HEK293 (cell line): ENCODE results near the gene PPDPF.

Experiments used
- CTCF ChIA-PET: fragments of 350-600 bp; formaldehyde crosslinking; extraction: SDS; loops from one replicate; lab custom pipeline; 2021; ENCODE audit warnings: antibody characterized with exemption; lab: Yijun Ruan, JAX
- POLR2A ChIA-PET: fragments of 300-600 bp; formaldehyde crosslinking; extraction: SDS; loops from one replicate; lab custom pipeline; 2020; ENCODE audit warnings: antibody characterized with exemption, inconsistent platforms; lab: Yijun Ruan, JAX
- H3K27ac ChIP-seq: fragments of 200-500 bp; sonication (Bioruptor generic); 2 replicates; pipeline ENCODE4 v1.5.1; 2014; ENCODE audit warnings: low read depth, low read length, control low read depth, inconsistent platforms; ENCODE audit errors: extremely low read depth
- H3K36me3 ChIP-seq, 2 experiments: fragments of 200-500 bp in 1 of 2; sonication (Bioruptor generic) in 1 of 2; 1 replicate in 1 of 2; 2 replicates in 1 of 2; pipeline ENCODE4 v1.5.1; 2014 to 2017; ENCODE audit warnings: inconsistent platforms in 2 of 2, low read length in 2 of 2; ENCODE audit not compliant: control insufficient read depth in 2 of 2, insufficient read depth in 1 of 2
- H3K4me1 ChIP-seq: fragments of 200-500 bp; sonication (Bioruptor generic); 2 replicates; pipeline ENCODE4 v1.5.1; 2014; ENCODE audit warnings: mild to moderate bottlenecking, low read length, inconsistent platforms; ENCODE audit not compliant: control insufficient read depth, insufficient read depth
- H3K4me3 ChIP-seq: 2 replicates; pipeline ENCODE4 v1.5.1; 2011; ENCODE audit warnings: low read depth, mild to moderate bottlenecking, control low read depth, low read length, moderate library complexity
- H3K9me3 ChIP-seq: fragments of 200-500 bp; sonication (Bioruptor generic); 2 replicates; pipeline ENCODE4 v1.5.1; 2014; ENCODE audit warnings: low read depth, low read length, inconsistent platforms; ENCODE audit not compliant: control insufficient read depth, insufficient read depth
- KLF16 ChIP-seq: fragments of 450-650 bp; formaldehyde crosslinking; IDR thresholded peaks from 2 replicates; pipeline ENCODE4 v1.5.1; 2017; ENCODE audit warnings: missing biosample characterization, missing genetic modification characterization
- MYNN ChIP-seq: fragments of 450-650 bp; formaldehyde crosslinking; IDR thresholded peaks from 2 replicates; pipeline ENCODE4 v1.5.1; 2016; ENCODE audit warnings: missing biosample characterization, missing genetic modification characterization, borderline replicate concordance
- RBAK ChIP-seq: fragments of 450-650 bp; formaldehyde crosslinking; IDR thresholded peaks from 2 replicates; pipeline ENCODE4 v1.5.1; 2016; ENCODE audit warnings: missing biosample characterization, missing genetic modification characterization
- SP7 ChIP-seq: fragments of 450-650 bp; formaldehyde crosslinking; IDR thresholded peaks from 2 replicates; pipeline ENCODE4 v1.5.1; 2016; ENCODE audit warnings: missing biosample characterization, missing genetic modification characterization
- ZFP69B ChIP-seq: fragments of 450-650 bp; formaldehyde crosslinking; IDR thresholded peaks from 2 replicates; pipeline ENCODE4 v1.5.1; 2016; ENCODE audit warnings: missing biosample characterization, missing genetic modification characterization
- ZNF169 ChIP-seq: fragments of 450-650 bp; formaldehyde crosslinking; IDR thresholded peaks from 2 replicates; pipeline ENCODE4 v1.5.1; 2016; ENCODE audit warnings: missing biosample characterization, missing genetic modification characterization
- ZNF184 ChIP-seq: fragments of 450-650 bp; IDR thresholded peaks from 2 replicates; pipeline ENCODE4 v1.5.1; 2018; ENCODE audit warnings: missing biosample characterization, mild to moderate bottlenecking, missing genetic modification characterization
- ZNF560 ChIP-seq: fragments of 450-650 bp; formaldehyde crosslinking; IDR thresholded peaks from 2 replicates; pipeline ENCODE4 v1.5.1; 2017; ENCODE audit warnings: missing biosample characterization, missing genetic modification characterization, borderline replicate concordance
- ZNF664 ChIP-seq: fragments of 450-650 bp; formaldehyde crosslinking; IDR thresholded peaks from 2 replicates; pipeline ENCODE4 v1.5.1; 2016; ENCODE audit warnings: missing biosample characterization, missing genetic modification characterization
- TF ChIP-seq, protein P1 (sequence below): fragments of 450-650 bp; formaldehyde crosslinking; IDR thresholded peaks from 2 replicates; pipeline ENCODE4 v1.5.1; 2016; ENCODE audit warnings: missing biosample characterization, missing genetic modification characterization
- TF ChIP-seq, protein P2 (sequence below): fragments of 450-650 bp; formaldehyde crosslinking; IDR thresholded peaks from 2 replicates; pipeline ENCODE4 v1.5.1; 2016; ENCODE audit warnings: missing biosample characterization, missing genetic modification characterization
- TF ChIP-seq, protein P3 (sequence below): fragments of 450-650 bp; formaldehyde crosslinking; IDR thresholded peaks from 2 replicates; pipeline ENCODE4 v1.5.1; 2016; ENCODE audit warnings: missing biosample characterization, missing genetic modification characterization
- TF ChIP-seq, protein P4 (sequence below): fragments of 450-650 bp; formaldehyde crosslinking; IDR thresholded peaks from 2 replicates; pipeline ENCODE4 v1.5.1; 2017; ENCODE audit warnings: missing biosample characterization, missing genetic modification characterization
- TF ChIP-seq, protein P5 (sequence below): fragments of 450-650 bp; formaldehyde crosslinking; IDR thresholded peaks from 2 replicates; pipeline ENCODE4 v1.5.1; 2016; ENCODE audit warnings: missing biosample characterization, missing genetic modification characterization
- TF ChIP-seq, protein P6 (sequence below): fragments of 450-650 bp; formaldehyde crosslinking; IDR thresholded peaks from 2 replicates; pipeline ENCODE4 v1.5.1; 2016; ENCODE audit warnings: missing biosample characterization, missing genetic modification characterization, low read depth

The PPDPF gene

DNA sequence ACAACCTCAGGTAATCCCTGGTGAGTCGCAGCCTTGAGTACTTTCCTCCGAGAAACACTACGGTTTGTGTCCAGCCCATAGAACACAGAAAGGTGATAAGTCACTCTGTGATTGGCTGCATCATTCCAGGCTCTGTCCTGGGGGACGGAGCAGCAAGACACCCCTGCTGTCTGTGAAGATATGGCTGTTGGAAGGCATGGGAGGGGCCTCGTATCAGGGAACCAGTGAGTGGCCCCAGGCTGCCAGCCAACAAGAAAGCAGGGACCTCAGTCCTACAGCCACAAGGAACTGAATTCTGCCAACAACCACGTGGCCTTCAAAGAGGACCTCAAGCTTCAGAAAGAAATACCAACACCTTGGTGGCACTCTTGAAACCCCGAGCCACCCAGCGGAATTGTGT lies 15.3 kb upstream of the PPDPF start:
- CTCF ChIA-PET = no interaction called here

DNA sequence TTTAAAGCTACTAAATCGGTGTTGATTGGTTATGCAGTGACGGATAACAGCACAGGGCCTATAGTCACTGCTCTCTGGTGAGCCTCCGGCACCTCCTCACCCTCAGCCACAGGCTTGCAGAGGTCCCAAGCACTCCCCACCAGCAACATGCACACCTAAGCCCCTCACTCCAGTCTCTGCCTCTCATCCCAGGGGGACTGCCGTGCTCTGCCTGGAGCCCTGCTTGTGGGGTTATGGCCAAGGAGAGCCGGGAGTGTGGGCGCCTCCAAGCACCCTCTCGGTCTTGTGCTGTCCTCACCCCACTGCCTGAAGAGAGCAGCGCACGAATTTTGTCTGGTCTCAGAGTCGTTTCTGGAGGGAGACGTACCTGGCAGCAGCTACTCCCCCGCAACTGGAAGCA lies 14.8 kb upstream of the PPDPF start:
- CTCF ChIA-PET = no interaction called here
- POLR2A ChIA-PET = no interaction called here
- H3K4me1 ChIP-seq = no peaks in the 10 kb centered on the region
- H3K9me3 ChIP-seq = no peaks in the 10 kb centered on the region
- H3K36me3 ChIP-seq = no peaks in the 10 kb centered on the region
- TF ChIP-seq, protein P1, sequence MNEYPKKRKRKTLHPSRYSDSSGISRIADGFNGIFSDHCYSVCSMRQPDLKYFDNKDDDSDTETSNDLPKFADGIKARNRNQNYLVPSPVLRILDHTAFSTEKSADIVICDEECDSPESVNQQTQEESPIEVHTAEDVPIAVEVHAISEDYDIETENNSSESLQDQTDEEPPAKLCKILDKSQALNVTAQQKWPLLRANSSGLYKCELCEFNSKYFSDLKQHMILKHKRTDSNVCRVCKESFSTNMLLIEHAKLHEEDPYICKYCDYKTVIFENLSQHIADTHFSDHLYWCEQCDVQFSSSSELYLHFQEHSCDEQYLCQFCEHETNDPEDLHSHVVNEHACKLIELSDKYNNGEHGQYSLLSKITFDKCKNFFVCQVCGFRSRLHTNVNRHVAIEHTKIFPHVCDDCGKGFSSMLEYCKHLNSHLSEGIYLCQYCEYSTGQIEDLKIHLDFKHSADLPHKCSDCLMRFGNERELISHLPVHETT (tag by site-specific recombination) = no peak
- TF ChIP-seq MYNN (tag by site-specific recombination) = no peak
- no peak overlapping the region for H3K27ac ChIP-seq
- H3K4me3 ChIP-seq = no peak overlapping the region

More for the DNA sequence above, 15.3 kb upstream of the PPDPF start:
- Histone ChIP-seq H3K4me1 (no peaks in the 10 kb centered on the region), H3K4me3 (no peak overlapping the region), H3K9me3 (no peaks in the 10 kb centered on the region), H3K36me3 (no peaks in the 10 kb centered on the region), H3K27ac (no peak overlapping the region)
- POLR2A ChIA-PET = no interaction called here
- TF ChIP-seq KLF16 (tag by site-specific recombination) (no peak), RBAK (no peak), ZNF560 (tag by site-specific recombination) (no peak), ZFP69B (tag by site-specific recombination) (no peak), ZNF169 (tag by site-specific recombination) (no peak), ZNF184 (tag by site-specific recombination) (no peak), SP7 (tag by site-specific recombination) (no peak), ZNF664 (tag by site-specific recombination) (no peak)
- TF ChIP-seq, protein P2, sequence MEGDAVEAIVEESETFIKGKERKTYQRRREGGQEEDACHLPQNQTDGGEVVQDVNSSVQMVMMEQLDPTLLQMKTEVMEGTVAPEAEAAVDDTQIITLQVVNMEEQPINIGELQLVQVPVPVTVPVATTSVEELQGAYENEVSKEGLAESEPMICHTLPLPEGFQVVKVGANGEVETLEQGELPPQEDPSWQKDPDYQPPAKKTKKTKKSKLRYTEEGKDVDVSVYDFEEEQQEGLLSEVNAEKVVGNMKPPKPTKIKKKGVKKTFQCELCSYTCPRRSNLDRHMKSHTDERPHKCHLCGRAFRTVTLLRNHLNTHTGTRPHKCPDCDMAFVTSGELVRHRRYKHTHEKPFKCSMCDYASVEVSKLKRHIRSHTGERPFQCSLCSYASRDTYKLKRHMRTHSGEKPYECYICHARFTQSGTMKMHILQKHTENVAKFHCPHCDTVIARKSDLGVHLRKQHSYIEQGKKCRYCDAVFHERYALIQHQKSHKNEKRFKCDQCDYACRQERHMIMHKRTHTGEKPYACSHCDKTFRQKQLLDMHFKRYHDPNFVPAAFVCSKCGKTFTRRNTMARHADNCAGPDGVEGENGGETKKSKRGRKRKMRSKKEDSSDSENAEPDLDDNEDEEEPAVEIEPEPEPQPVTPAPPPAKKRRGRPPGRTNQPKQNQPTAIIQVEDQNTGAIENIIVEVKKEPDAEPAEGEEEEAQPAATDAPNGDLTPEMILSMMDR (tag by site-specific recombination) = no peak
- TF ChIP-seq, protein P3, sequence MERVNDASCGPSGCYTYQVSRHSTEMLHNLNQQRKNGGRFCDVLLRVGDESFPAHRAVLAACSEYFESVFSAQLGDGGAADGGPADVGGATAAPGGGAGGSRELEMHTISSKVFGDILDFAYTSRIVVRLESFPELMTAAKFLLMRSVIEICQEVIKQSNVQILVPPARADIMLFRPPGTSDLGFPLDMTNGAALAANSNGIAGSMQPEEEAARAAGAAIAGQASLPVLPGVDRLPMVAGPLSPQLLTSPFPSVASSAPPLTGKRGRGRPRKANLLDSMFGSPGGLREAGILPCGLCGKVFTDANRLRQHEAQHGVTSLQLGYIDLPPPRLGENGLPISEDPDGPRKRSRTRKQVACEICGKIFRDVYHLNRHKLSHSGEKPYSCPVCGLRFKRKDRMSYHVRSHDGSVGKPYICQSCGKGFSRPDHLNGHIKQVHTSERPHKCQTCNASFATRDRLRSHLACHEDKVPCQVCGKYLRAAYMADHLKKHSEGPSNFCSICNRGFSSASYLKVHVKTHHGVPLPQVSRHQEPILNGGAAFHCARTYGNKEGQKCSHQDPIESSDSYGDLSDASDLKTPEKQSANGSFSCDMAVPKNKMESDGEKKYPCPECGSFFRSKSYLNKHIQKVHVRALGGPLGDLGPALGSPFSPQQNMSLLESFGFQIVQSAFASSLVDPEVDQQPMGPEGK (tag by site-specific recombination) = no peak
- TF ChIP-seq, protein P4, sequence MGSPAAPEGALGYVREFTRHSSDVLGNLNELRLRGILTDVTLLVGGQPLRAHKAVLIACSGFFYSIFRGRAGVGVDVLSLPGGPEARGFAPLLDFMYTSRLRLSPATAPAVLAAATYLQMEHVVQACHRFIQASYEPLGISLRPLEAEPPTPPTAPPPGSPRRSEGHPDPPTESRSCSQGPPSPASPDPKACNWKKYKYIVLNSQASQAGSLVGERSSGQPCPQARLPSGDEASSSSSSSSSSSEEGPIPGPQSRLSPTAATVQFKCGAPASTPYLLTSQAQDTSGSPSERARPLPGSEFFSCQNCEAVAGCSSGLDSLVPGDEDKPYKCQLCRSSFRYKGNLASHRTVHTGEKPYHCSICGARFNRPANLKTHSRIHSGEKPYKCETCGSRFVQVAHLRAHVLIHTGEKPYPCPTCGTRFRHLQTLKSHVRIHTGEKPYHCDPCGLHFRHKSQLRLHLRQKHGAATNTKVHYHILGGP = no peak
- TF ChIP-seq, protein P5, sequence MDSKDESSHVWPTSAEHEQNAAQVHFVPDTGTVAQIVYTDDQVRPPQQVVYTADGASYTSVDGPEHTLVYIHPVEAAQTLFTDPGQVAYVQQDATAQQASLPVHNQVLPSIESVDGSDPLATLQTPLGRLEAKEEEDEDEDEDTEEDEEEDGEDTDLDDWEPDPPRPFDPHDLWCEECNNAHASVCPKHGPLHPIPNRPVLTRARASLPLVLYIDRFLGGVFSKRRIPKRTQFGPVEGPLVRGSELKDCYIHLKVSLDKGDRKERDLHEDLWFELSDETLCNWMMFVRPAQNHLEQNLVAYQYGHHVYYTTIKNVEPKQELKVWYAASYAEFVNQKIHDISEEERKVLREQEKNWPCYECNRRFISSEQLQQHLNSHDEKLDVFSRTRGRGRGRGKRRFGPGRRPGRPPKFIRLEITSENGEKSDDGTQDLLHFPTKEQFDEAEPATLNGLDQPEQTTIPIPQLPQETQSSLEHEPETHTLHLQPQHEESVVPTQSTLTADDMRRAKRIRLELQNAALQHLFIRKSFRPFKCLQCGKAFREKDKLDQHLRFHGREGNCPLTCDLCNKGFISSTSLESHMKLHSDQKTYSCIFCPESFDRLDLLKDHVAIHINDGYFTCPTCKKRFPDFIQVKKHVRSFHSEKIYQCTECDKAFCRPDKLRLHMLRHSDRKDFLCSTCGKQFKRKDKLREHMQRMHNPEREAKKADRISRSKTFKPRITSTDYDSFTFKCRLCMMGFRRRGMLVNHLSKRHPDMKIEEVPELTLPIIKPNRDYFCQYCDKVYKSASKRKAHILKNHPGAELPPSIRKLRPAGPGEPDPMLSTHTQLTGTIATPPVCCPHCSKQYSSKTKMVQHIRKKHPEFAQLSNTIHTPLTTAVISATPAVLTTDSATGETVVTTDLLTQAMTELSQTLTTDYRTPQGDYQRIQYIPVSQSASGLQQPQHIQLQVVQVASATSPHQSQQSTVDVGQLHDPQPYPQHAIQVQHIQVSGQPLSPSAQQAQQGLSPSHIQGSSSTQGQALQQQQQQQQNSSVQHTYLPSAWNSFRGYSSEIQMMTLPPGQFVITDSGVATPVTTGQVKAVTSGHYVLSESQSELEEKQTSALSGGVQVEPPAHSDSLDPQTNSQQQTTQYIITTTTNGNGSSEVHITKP (tag by site-specific recombination) = no peak
- TF ChIP-seq, protein P6, sequence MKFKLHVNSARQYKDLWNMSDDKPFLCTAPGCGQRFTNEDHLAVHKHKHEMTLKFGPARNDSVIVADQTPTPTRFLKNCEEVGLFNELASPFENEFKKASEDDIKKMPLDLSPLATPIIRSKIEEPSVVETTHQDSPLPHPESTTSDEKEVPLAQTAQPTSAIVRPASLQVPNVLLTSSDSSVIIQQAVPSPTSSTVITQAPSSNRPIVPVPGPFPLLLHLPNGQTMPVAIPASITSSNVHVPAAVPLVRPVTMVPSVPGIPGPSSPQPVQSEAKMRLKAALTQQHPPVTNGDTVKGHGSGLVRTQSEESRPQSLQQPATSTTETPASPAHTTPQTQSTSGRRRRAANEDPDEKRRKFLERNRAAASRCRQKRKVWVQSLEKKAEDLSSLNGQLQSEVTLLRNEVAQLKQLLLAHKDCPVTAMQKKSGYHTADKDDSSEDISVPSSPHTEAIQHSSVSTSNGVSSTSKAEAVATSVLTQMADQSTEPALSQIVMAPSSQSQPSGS (tag by site-specific recombination) = no peak
- TF ChIP-seq, all 188 proteins: peak for 0
